Skin epidermis (tissue), 12 donors: Measurements from ENCODE around the gene DEFB131B.
"Not testable (repeated sequence)": the region's sequence is repeated elsewhere in the genome, so short reads cannot be mapped to it uniquely, and the experiment has no call there.

Experiments used
- H3K27ac ChIP-seq, 21 experiments: fragments of 200-600 bp; sonication (generic) in 11 of 21; one replicate each; pipeline ENCODE4 v1.5.0; 2020; ENCODE audit warnings: mild to moderate bottlenecking in 3 of 21, inconsistent platforms in 2 of 21, moderate library complexity in 2 of 21
- H3K4me3 ChIP-seq, 7 experiments: fragments of 200-600 bp; sonication (generic) in 2 of 7; one replicate each; pipeline ENCODE4 v1.5.0; 2020; ENCODE audit warnings: inconsistent platforms in 2 of 7, mild to moderate bottlenecking in 2 of 7, moderate library complexity in 1 of 7

The DEFB131B gene

DNA sequence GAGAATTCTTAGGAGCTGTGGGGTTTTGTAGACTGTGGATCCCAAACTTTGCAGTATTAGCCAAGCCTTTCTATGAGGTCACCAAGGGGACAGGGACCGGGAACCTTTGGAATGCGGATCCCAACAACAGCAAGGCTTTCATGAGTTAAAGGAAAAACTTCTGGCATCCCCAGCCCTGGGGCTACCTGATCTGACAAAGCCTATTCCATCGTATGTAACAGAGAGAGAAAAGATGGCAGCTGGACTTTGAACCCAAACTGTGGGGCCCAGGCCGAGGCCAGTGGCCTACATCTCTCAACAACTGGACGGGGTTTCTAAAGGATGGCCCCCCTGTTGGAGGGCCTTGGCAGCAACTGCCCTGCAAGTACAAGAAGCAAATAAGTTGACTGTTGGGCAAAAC, 32.5 kb downstream of the DEFB131B start:
- H3K4me3 ChIP-seq, H3K27ac ChIP-seq: not testable (repeated sequence)

DNA sequence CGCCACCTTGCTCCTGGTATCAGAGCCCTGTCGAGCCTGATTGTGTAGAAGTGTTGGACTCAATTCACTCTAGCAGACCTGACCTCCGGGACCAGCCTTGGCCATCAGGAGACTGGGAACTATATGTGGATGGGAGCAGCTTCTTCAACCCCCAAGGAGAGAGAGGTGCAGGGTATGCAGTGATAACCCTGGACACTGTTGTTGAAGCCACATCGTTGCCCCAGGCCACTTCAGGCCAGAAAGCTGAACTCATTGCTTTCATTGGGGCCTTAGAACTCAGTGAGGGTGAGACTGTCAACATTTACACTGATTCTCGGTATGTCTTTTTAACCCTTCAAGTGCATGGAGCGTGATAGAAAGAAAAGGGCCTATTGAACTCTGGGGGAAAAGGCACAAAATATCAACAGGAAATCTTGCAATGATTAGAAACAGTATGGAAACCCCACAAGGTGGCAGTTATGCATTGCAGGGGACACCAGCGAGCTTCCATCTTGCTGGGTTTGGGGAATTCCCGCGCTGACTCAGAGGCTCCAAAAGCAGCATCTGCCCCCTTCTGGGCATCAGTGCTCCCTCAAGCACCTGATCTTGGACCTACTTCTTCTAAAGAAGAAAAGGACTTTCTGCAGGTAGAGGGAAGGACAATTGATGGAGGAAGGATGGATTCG, 33.2 kb downstream of the DEFB131B start:
- H3K27ac ChIP-seq: not testable (repeated sequence)

DNA sequence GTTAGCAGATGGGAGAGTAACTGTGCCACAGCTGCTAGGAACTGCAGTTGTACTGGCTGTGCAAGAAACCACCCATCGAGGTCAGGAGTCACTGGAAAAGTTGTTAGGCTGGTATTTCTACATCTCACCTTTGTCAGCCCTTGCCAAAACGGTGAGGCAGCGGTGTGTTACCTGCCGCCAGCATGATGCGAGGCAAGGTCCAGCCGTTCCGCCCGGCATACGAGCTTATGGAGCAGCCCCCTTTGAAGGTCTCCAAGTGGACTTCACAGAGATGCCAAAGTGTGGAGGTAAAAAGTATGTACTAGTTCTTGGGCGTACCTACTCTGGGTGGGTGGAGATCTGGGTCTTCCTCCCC, 33.7 kb downstream of the DEFB131B start:
- H3K27ac ChIP-seq, H3K4me3 ChIP-seq: not testable (repeated sequence)

More for the DNA sequence above, 33.2 kb downstream of the DEFB131B start:
- not testable (repeated sequence) for H3K4me3 ChIP-seq

DNA sequence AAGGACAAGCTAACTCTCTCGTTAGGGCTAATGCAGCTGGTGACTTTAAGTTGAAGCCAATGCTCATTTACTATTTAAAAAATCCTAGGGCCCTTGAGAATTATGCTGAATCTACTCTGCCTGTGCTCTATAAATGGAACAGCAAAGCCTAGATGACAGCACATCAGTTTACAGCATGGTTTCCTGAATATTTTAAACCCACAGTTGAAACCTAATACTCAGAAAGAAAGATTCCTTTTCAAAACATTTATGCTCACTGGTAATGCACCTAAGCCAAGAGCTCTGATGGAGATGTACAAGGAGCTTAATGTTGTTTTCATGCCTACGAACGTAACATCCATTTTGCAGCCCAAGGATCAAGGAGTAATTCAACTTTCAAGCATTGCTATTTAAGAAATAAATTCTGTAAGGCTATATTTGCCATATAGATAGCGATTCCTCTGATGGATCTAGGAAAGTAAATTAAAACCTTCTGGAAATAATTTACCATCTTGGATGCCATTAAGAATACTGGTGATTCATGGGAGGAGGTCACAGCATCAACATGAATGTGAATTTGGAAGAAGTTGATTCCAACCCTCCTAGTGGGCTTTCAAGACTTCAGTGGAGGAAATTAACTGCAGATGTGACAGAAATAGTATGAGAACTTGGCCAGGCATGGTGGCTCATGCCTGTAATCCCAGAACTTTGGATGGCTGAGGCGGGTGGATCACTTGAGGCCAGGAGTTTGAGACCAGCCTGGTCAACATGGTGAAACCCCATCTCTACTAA, 35.7 kb downstream of the DEFB131B start:
- Histone ChIP-seq H3K27ac (peak overlapping the region in 1 of 21 experiments; percentile 25), H3K4me3 (no peak overlapping the region)

DNA sequence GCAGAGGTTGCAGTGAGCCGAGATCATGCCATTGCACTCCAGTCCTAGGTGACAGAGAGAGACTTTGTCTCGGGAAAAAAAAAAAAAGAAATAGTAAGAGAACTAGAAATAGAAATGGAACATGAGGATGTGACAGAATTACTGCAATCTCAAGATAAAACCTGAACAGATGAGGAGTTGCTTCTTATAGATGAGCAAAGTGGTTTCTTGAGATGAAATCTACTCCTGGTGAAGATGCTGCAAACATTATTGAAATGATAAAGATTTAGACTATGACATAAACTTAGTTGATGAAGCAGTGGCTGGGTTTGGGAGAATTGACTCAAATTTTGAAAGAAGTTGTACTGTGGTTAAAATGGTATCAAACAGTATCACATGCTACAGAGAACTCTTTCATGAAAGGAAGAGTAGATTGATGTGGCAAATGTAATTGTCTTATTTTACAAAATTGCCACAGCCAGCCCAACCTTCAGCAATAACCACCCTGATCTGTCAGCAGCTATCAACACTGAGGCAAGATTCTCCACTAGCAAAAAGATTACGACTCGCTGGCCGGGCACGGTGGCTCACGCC, 36.5 kb downstream of the DEFB131B start:
- peak overlapping the region in 1 of 21 experiments; percentile 3 for H3K27ac ChIP-seq
- H3K4me3 ChIP-seq: no peak overlapping the region

DNA sequence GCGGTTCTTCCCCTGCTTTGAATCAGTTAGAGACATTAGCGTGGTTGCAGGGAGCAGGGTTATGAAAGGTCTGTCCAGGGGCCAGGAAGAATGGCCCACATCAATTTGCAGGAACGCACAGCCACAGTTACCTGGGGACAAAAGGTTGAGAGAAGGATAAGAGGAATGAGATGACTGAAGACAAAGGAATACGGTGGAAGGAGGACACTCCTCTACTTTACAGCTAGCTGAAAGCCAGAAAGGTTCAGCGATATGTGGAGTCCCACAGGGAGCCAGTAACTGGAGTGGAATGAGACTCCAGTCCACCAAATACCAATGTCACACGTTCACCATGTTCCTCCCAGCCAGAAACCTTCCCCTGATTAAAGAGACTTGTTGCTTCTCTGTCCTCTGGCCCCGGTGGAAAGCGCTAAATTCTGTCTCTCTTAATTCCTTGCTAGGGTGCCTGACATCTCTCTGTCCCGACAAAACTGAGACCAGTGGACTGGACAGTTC, 39.4 kb downstream of the DEFB131B start:
- H3K4me3 ChIP-seq: no peak overlapping the region
- no peak overlapping the region for H3K27ac ChIP-seq

DNA sequence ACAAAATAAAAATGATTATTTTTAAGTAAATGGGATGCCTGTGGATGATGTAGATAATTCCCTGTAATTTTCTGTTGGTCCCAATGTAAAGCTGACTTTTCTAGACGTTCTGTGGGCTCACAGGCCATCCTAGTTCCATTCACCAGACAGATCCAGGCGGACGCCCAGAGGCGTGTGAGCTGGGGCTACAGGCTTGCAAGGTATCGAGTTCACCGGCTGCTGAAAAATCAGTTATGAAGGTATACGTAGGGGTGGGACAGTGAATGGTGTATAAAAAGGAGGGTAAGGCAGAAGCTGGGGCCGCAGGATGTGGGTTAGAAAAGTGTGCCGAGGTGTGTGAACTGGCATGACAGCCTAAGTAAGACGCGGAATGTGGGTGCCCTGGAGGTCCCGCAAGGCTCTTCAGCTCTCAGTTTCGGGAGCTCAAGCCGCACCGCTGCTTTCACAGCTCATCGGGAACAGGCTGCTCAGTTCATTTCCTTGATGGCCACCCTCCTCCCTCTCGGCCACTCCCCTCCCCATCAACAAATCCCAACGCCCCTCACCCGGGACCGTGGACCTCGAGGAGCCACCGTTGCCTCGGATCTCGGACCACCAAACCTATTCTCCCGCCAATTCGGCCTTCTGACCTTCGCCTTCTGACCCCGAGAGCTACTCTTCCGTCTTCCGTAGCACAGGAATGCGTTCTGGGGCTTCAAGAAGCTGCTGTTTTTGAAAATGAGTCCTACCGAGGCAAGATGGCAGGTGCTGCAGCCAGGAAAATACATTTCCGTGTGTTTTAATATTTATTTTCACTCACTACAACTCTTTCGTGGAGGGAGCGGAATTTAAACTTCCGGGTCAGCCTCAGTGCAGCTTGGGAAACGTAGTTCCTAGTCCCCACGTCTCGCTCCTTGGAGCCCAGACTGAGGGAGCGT, 49.8 kb downstream of the DEFB131B start, which contains the start of gene XNDC1N:
XNDC1N (minus strand) TSS at position 775 of the 917 bp plus-strand sequence. CDS start 5,241 bp downstream, outside the sequence.
- peak within 1 kb of the TSS; percentile 48 to 99 (median 96) for H3K27ac ChIP-seq
- H3K4me3 ChIP-seq: peak within 1 kb of the TSS; percentile 61 to 96 (median 93)

DNA sequence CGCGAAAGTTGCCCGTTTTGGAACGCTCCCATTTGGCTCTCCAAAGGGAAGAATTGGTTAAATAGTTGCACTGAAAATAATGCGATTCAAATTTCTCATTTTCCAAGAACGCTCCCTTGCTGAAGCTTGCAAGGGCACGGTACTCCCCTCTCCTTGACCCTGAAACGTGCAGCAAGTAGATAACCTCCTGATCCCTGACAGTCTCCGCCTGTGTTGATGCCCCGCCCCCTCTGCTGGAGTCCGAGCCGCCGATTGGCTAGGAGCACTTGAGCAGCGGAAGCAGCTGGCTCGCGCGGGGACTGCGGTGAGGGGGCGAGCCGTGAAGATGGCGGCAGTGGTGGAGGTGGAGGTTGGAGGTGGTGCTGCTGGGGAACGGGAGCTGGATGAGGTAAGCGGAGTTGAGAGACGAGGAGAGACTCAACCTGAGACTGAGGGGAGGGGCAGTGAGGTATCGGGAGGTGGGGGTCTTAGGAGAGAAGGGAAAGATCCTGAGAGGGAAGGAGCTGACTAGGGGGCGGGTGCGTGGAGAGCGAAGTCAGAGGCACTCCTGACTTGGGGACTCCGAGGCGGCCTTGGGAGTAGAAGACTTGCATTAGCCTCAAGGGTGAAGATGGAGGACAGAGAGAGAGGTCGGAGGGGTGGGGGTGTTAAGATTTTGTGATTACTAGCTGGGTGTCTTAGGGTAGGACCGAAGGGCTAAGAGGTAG, 50.6 kb downstream of the DEFB131B start, which contains the start of gene RNF121:
RNF121 (plus strand) TSS at position 310 of the 707 bp plus-strand sequence; CDS start at position 326, 16 bp downstream.
- Histone ChIP-seq H3K27ac (peak within 1 kb of the TSS; percentile 48 to 99 (median 96)), H3K4me3 (peak within 1 kb of the TSS; percentile 61 to 96 (median 93))

DNA sequence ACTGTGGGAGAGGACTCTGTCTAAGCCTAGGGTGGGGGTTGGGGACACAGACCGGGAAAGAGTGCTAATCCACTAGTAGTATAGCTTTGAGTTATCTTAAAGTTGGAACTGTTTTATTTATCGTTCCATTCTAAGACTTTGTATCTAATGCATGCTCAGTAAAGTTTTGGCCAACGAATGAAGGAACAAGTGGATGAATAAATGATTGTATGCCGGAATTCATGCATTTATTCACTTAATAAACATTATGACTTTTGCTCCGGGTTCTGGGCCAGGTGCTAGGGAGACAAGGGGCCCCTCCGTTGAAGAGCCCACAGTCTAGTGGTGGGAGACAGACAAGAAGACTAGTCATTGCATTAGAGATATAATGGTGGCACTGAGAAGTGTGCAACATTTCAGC, 51.2 kb downstream of the DEFB131B start:
- Histone ChIP-seq H3K4me3 (peak overlapping the region; percentile 61 to 96 (median 93)), H3K27ac (peak overlapping the region in 18 of 21 experiments; percentile 66 to 99 (median 96))

DNA sequence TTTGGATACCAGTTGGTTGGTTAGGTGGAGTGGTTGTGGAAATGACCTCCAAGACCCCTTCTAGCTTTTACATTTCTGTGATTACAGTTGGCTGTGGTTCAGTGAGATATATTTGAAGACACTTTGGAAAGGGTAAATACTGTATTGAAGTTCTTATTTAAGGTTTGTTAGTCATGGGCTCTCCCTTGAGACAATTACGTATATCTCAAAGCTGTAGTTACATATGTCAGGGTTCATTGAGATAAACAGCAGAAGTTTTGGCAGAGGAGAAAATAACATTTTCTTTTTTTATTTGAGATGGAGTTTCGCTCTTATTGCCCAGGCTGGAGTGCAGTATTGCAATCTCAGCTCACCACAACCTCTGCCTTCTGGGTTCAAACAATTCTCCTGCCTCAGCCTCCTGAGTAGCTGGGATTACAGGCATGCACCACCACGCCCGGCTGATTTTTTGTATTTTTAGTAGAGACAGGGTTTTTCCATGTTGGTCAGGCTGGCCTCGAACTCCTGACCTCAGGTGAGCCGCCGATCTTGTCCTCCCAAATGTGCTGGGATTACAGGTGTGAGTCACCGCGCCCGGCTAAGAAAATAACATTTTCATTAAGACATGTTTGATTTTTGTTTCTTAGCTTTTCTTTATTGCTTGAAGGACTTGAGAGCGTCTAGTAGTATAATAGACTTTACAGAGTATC, 52.4 kb downstream of the DEFB131B start:
- Histone ChIP-seq H3K27ac (no peak overlapping the region), H3K4me3 (no peak overlapping the region)

DNA sequence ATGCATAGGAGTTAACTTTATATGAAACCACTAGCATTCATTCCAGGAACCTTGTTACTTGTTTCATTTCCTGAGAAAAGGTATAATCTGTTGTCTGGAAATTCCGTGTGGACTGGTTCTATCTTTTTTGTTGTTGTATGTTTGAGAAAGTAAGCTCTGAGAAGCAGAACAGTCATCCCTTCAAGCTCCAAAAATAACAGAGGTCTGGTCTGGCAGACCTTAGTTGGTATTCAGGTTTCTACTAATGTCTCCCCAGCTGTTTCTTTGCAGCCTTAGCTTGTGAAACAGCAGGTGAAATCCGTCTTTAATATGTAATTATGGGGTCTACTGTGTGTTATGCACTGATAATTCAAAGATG, 53.0 kb downstream of the DEFB131B start:
- H3K27ac ChIP-seq: no peak overlapping the region
- no peak overlapping the region for H3K4me3 ChIP-seq

DNA sequence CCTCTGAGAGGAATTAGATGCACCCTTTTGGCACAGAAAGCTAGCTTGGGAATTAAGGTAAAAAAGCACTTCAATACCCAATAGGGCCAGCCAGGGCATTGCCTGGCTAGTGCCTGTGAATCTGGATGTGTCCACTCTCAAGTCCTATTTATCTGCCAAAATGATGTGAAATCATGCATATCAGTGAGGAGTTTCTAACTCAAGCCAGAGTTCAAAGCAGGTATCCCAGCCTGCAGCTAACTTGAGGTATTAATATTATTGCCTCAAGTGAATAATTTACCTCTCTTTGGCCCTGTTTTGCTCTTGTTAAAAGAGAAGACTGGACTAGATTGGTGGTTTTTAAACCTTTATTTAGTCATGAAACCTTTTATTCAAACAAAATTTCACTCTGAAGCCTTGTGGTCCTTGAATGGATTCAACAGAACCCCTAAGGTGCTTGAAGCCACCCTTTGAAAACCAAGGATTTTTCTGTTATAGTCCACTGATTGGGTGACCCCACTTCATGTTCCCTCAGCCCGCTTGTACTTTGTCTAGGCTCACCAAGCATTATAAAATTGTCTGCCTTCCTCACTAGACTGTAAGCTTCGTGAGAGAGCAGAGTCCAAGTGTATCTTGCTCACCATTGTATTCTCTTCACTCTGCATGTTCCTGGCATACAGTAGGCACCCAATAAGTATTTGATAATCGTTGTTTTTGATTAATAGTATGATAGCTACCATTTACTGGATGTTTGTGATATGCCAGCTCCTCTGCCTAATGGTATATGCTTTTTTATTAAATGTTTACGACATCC, 55.1 kb downstream of the DEFB131B start:
- Histone ChIP-seq H3K4me3 (no peak overlapping the region), H3K27ac (peak overlapping the region in 1 of 21 experiments; percentile 18)
